NCI-H1092 treated with DMSO at 0.1 percent for 48 hours (cell line): ENCODE measurements around the gene GOLGA6L9.
"Not testable (repeated sequence)": the region's sequence is repeated elsewhere in the genome, so short reads cannot be mapped to it uniquely, and the experiment has no call there.

ENCODE experiments used
- DNase-seq: peaks from one replicate; lab custom pipeline; 2025; lab: John Stamatoyannopoulos, UW

GOLGA6L9 gene

DNA sequence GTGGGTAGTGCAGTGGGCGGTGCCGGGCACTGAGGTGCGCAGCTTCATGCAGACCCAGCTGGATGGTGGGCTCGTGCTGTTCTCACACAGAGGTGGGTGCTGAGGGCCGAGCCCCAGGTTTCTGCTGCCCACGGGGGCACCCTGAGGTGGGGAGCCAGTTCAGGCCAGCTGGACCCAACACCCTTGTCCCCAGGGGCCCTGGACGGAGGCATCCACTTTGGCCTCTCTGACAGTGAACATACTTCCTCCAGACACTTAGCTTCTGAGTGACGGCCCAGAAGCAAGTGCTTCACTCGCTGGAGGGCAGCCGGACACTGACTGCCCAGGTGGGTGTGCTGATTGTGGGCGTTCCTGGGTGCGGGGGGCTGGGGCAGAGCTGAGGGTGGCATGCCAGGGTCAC is 39.8 kb downstream of the GOLGA6L9 start:
- DNase-seq: not testable (repeated sequence)

GRCh38 chr15:82472269-82472982 is 42.8 kb downstream of the GOLGA6L9 start:
- DNase-seq: not testable (repeated sequence)

GRCh38 chr15:82474596-82475325 is 45.1 kb downstream of the GOLGA6L9 start:
- DNase-seq: not testable (repeated sequence)

- not testable (repeated sequence) for DNase-seq
Measured at GRCh38 chr15:82475345-82475967, 45.8 kb downstream of the GOLGA6L9 start.

DNA sequence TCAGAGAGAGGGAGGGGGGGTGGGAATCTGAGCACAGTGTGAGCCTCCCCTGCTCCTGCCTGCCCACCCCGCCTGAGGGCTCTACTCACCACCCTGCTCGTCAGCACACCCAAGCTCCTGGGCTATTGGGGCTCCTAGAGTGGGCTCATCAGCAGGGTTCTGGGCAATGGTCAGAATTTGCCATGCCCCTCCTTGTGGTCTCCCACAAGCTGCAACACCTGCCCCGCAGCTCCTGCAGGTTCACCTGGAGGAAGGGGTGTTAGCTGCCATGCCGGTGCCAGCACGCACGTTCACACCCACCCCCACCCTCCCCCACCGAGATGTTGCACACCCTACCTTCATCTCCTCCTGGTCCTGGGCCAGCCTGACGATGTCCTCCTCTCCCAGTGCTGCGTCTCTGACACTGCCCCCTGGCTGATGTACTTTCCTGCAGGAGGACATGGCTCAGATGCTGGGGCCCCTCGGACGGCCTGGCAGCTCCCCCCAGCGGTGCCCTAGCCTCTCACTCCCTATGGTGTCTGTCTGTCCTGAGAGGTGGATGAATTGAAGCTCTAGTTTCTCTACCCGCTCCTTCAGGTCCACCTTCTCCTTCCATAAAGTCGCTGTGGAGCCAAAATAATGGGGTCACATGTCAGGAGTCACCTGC is 47.2 kb downstream of the GOLGA6L9 start:
- DNase-seq: not testable (repeated sequence)

- not testable (repeated sequence) for DNase-seq
Measured at GRCh38 chr15:82477343-82478057, 47.9 kb downstream of the GOLGA6L9 start.
